Trophoblast cell (in vitro differentiated cells and primary cell): ENCODE data around the gene TRIM14.

Experiments used
- DNase-seq, 2 donors: peaks; one replicate each; pipeline ENCODE4 v3.0.0-alpha.2; 2016
- H2AFZ ChIP-seq: 2 replicates; pipeline ENCODE4 v1.6.1; 2013; ENCODE audit warnings: low read length, moderate library complexity, mild to moderate bottlenecking; ENCODE audit not compliant: insufficient read depth, poor library complexity
- H2AK5ac ChIP-seq: 2 replicates; pipeline ENCODE4 v1.6.1; 2013; ENCODE audit warnings: mild to moderate bottlenecking, low read length
- H2BK120ac ChIP-seq: 2 replicates; pipeline ENCODE4 v1.6.1; 2013; ENCODE audit warnings: low read length, mild to moderate bottlenecking, moderate library complexity; ENCODE audit not compliant: insufficient read depth, poor library complexity
- H2BK12ac ChIP-seq: 2 replicates; pipeline ENCODE4 v1.6.1; 2013; ENCODE audit warnings: mild to moderate bottlenecking, low read length, moderate library complexity
- H2BK5ac ChIP-seq: 2 replicates; pipeline ENCODE4 v1.6.1; 2013; ENCODE audit warnings: low read length, low read depth, moderate library complexity, mild to moderate bottlenecking; ENCODE audit not compliant: poor library complexity
- H3K14ac ChIP-seq: 2 replicates; pipeline ENCODE4 v1.6.1; 2013; ENCODE audit warnings: mild to moderate bottlenecking, low read length
- H3K18ac ChIP-seq: 2 replicates; pipeline ENCODE4 v1.6.1; 2013; ENCODE audit warnings: mild to moderate bottlenecking, low read length
- H3K23ac ChIP-seq: 2 replicates; pipeline ENCODE4 v1.6.1; 2013; ENCODE audit warnings: low read length
- H3K27ac ChIP-seq: 2 replicates; pipeline ENCODE4 v1.5.1; 2013; ENCODE audit warnings: low read depth, mild to moderate bottlenecking, inconsistent platforms, low read length, moderate library complexity
- H3K27me3 ChIP-seq: 2 replicates; pipeline ENCODE4 v1.6.1; 2013; ENCODE audit warnings: inconsistent platforms, mild to moderate bottlenecking, low read length, moderate library complexity; ENCODE audit not compliant: insufficient read depth
- H3K36me3 ChIP-seq, 2 experiments: 1 replicate in 1 of 2; 2 replicates in 1 of 2; pipeline ENCODE4 v1.6.1; 2013; ENCODE audit warnings: low read length in 2 of 2, mild to moderate bottlenecking in 2 of 2, moderate library complexity in 1 of 2; ENCODE audit not compliant: insufficient read depth in 2 of 2, control insufficient read depth in 1 of 2
- H3K4ac ChIP-seq: 2 replicates; pipeline ENCODE4 v1.6.1; 2013; ENCODE audit warnings: low read depth, mild to moderate bottlenecking, low read length, moderate library complexity
- H3K4me1 ChIP-seq, 2 experiments: 1 replicate in 1 of 2; 2 replicates in 1 of 2; pipeline ENCODE4 v1.6.1; 2013; ENCODE audit warnings: low read length in 2 of 2, mild to moderate bottlenecking in 2 of 2, moderate library complexity in 1 of 2; ENCODE audit not compliant: insufficient read depth in 2 of 2, control insufficient read depth in 1 of 2
- H3K4me2 ChIP-seq: 2 replicates; pipeline ENCODE4 v1.6.1; 2013; ENCODE audit warnings: inconsistent platforms, mild to moderate bottlenecking, low read length, moderate library complexity
- H3K4me3 ChIP-seq: 2 replicates; pipeline ENCODE4 v1.5.1; 2013; ENCODE audit warnings: mild to moderate bottlenecking, low read depth, low read length, inconsistent platforms
- H3K79me1 ChIP-seq: one replicate; pipeline ENCODE4 v1.6.1; 2013; ENCODE audit warnings: low read length
- H3K79me2 ChIP-seq: 2 replicates; pipeline ENCODE4 v1.6.1; 2013; ENCODE audit warnings: low read length, mild to moderate bottlenecking; ENCODE audit not compliant: control insufficient read depth, insufficient read depth, poor library complexity
- H3K9ac ChIP-seq: 2 replicates; pipeline ENCODE4 v1.6.1; 2013; ENCODE audit warnings: mild to moderate bottlenecking, low read length
- H3K9me3 ChIP-seq: 2 replicates; pipeline ENCODE4 v1.6.1; 2013; ENCODE audit warnings: low read depth, mild to moderate bottlenecking, control low read depth, inconsistent platforms, low read length; ENCODE audit not compliant: insufficient read depth
- H4K12ac ChIP-seq: 2 replicates; pipeline ENCODE4 v1.6.1; 2013; ENCODE audit warnings: low read depth, mild to moderate bottlenecking, low read length, moderate library complexity
- H4K8ac ChIP-seq: 2 replicates; pipeline ENCODE4 v1.6.1; 2013; ENCODE audit warnings: low read depth, mild to moderate bottlenecking, low read length, moderate library complexity
- H4K91ac ChIP-seq: one replicate; pipeline ENCODE4 v1.6.1; 2013; ENCODE audit warnings: low read depth, mild to moderate bottlenecking, low read length, moderate library complexity
- WGBS: extraction: QIAGEN DNeasy Blood & Tissue Kit; methylation state at CpG from one replicate; pipeline ENCODE4 v1.1.7; 2013; ENCODE audit warnings: missing lambda C conversion rate; ENCODE audit not compliant: insufficient read length, insufficient coverage; ENCODE audit errors: extremely low coverage; 5-methylcytosine and 5-hydroxymethylcytosine counted together

Gene TRIM14

DNA sequence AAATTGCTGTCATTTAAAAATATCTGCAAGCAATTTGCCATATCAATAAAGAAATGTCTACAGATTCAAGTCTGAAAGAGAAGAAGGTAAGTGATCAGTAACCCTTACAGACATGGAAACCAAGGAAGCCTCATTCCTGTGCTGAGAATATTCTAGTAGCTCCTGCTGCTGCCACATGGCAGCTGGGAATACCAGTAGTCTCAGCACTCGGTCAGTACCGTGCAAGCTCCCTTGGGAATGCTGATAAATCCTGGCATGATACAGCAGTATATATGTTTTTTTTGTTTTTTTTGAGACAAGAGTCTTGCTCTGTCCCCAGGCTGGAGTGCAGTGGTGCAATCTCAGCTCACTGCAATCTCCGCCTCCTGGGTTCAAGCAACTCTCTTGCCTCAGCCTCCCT is 34.6 kb downstream of the TRIM14 start:
- no peak overlapping the region for H3K4ac ChIP-seq
- no CpG with 5 or more reads among the region's 3 CpGs for WGBS
- H2AK5ac ChIP-seq, result no peak overlapping the region
- no peaks in the 10 kb centered on the region for H3K27me3 ChIP-seq
- no peaks in the 10 kb centered on the region for H3K79me2 ChIP-seq
- H4K8ac ChIP-seq, result no peak overlapping the region
- no peak overlapping the region for H3K27ac ChIP-seq
- no peak overlapping the region for H2BK120ac ChIP-seq
- no peak overlapping the region for H2BK12ac ChIP-seq
- H3K14ac ChIP-seq, result no peak overlapping the region
- H3K4me2 ChIP-seq, result no peak overlapping the region
- H3K9me3 ChIP-seq, result peaks cover 3% of the 10 kb centered on the region
- no peak overlapping the region for H2AFZ ChIP-seq
- H4K12ac ChIP-seq, result no peak overlapping the region
- no peak overlapping the region for H3K4me3 ChIP-seq
- no peak overlapping the region for H3K9ac ChIP-seq
- peaks cover 8% of the 10 kb centered on the region for H3K79me1 ChIP-seq
- H4K91ac ChIP-seq, result no peak overlapping the region
- peaks cover 8 to 29% of the 10 kb centered on the region in 2 experiments for H3K36me3 ChIP-seq
- peaks cover 16 to 23% of the 10 kb centered on the region in 2 experiments for H3K4me1 ChIP-seq
- no peak overlapping the region for H3K18ac ChIP-seq
- no peak overlapping the region for H2BK5ac ChIP-seq
- no peak for DNase-seq
- no peak overlapping the region for H3K23ac ChIP-seq

GRCh38 chr9:98083566-98084183 is 35.3 kb downstream of the TRIM14 start:
- H3K14ac ChIP-seq, result no peak overlapping the region
- no peak overlapping the region for H2BK120ac ChIP-seq
- no peak overlapping the region for H3K27ac ChIP-seq
- no peak overlapping the region for H3K9ac ChIP-seq
- no peak overlapping the region for H3K4me2 ChIP-seq
- H3K27me3 ChIP-seq, result no peaks in the 10 kb centered on the region
- H4K91ac ChIP-seq, result no peak overlapping the region
- H3K18ac ChIP-seq, result no peak overlapping the region
- no peak overlapping the region for H2BK5ac ChIP-seq
- H3K79me1 ChIP-seq, result peaks cover 8% of the 10 kb centered on the region
- peaks cover 3% of the 10 kb centered on the region for H3K9me3 ChIP-seq
- no CpG with 5 or more reads among the region's 7 CpGs for WGBS
- no peak overlapping the region for H3K4me3 ChIP-seq
- H4K8ac ChIP-seq, result no peak overlapping the region
- peak; percentile 72 to 84 for DNase-seq
- no peak overlapping the region for H3K23ac ChIP-seq
- no peak overlapping the region for H2AK5ac ChIP-seq
- no peak overlapping the region for H2BK12ac ChIP-seq
- H4K12ac ChIP-seq, result no peak overlapping the region
- H2AFZ ChIP-seq, result no peak overlapping the region
- H3K79me2 ChIP-seq, result no peaks in the 10 kb centered on the region
- H3K4me1 ChIP-seq, result peaks cover 16 to 23% of the 10 kb centered on the region in 2 experiments
- H3K36me3 ChIP-seq, result peaks cover 8 to 31% of the 10 kb centered on the region in 2 experiments
- H3K4ac ChIP-seq, result no peak overlapping the region

DNA sequence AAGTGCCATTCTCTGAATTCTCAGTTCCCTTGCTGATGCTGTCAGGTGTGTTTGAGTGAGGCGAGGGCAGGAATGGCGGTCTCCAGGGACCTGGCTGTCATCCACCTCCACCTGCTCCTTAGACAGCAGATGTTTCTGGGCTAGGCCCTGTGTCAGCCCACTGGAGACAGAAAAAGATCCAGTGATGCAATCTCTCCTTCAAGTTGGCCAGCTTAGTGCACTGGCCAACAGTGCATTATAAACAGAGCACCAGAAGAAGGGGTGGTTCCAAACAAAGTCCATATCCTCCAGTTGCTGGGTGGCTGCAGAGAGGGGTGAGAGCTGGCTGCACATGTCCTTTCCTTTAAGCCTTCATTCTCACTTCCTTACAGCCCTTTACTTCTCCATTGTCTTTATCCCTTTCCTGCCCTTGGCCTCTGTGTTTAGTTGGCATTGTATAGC is 35.9 kb downstream of the TRIM14 start:
- no peak overlapping the region for H3K18ac ChIP-seq
- H3K27me3 ChIP-seq, result no peaks in the 10 kb centered on the region
- peaks cover 8% of the 10 kb centered on the region for H3K79me1 ChIP-seq
- no peak overlapping the region for H2BK12ac ChIP-seq
- no peak overlapping the region for H2AK5ac ChIP-seq
- no peak overlapping the region for H2BK120ac ChIP-seq
- H4K8ac ChIP-seq, result no peak overlapping the region
- no CpG with 5 or more reads among the region's 2 CpGs for WGBS
- no peak overlapping the region for H3K27ac ChIP-seq
- H3K4me2 ChIP-seq, result no peak overlapping the region
- H3K4ac ChIP-seq, result no peak overlapping the region
- peak; percentile 62 to 83 for DNase-seq
- H3K36me3 ChIP-seq, result peaks cover 9 to 32% of the 10 kb centered on the region in 2 experiments
- H3K4me3 ChIP-seq, result no peak overlapping the region
- H3K23ac ChIP-seq, result no peak overlapping the region
- H3K79me2 ChIP-seq, result no peaks in the 10 kb centered on the region
- no peak overlapping the region for H4K91ac ChIP-seq
- H2AFZ ChIP-seq, result no peak overlapping the region
- peaks cover 3% of the 10 kb centered on the region for H3K9me3 ChIP-seq
- no peak overlapping the region for H3K14ac ChIP-seq
- no peak overlapping the region for H3K9ac ChIP-seq
- peaks cover 16 to 23% of the 10 kb centered on the region in 2 experiments for H3K4me1 ChIP-seq
- no peak overlapping the region for H4K12ac ChIP-seq
- no peak overlapping the region for H2BK5ac ChIP-seq

GRCh38 chr9:98081477-98082219 is 37.4 kb downstream of the TRIM14 start:
- no peak overlapping the region for H2AFZ ChIP-seq
- H3K18ac ChIP-seq, result no peak overlapping the region
- no peak overlapping the region for H3K27ac ChIP-seq
- H3K9me3 ChIP-seq, result no peaks in the 10 kb centered on the region
- DNase-seq, result peak; percentile 94
- H3K79me2 ChIP-seq, result no peaks in the 10 kb centered on the region
- WGBS, result no CpG with 5 or more reads among the region's 6 CpGs
- H2BK12ac ChIP-seq, result no peak overlapping the region
- H3K4ac ChIP-seq, result no peak overlapping the region
- no peak overlapping the region for H3K23ac ChIP-seq
- peaks cover 16 to 35% of the 10 kb centered on the region in 2 experiments for H3K36me3 ChIP-seq
- no peak overlapping the region for H2BK120ac ChIP-seq
- no peak overlapping the region for H3K4me2 ChIP-seq
- peaks cover 9 to 16% of the 10 kb centered on the region in 2 experiments for H3K4me1 ChIP-seq
- no peak overlapping the region for H4K12ac ChIP-seq
- no peaks in the 10 kb centered on the region for H3K27me3 ChIP-seq
- H2BK5ac ChIP-seq, result no peak overlapping the region
- peaks cover 2% of the 10 kb centered on the region for H3K79me1 ChIP-seq
- H2AK5ac ChIP-seq, result no peak overlapping the region
- H4K8ac ChIP-seq, result no peak overlapping the region
- H4K91ac ChIP-seq, result no peak overlapping the region
- H3K9ac ChIP-seq, result no peak overlapping the region
- no peak overlapping the region for H3K4me3 ChIP-seq
- H3K14ac ChIP-seq, result no peak overlapping the region
